HG03097 (cell line): Measurements from ENCODE around the gene P2RY6.
"Not testable (repeated sequence)": the region's sequence is repeated elsewhere in the genome, so short reads cannot be mapped to it uniquely, and the experiment has no call there.

Experiments used
- ATAC-seq: cut with Tn5 transposase; IDR thresholded peaks from one replicate; pipeline ENCODE4 v1.9.1; 2021; ENCODE audit not compliant: unreplicated experiment, low FRiP score

The P2RY6 gene

DNA sequence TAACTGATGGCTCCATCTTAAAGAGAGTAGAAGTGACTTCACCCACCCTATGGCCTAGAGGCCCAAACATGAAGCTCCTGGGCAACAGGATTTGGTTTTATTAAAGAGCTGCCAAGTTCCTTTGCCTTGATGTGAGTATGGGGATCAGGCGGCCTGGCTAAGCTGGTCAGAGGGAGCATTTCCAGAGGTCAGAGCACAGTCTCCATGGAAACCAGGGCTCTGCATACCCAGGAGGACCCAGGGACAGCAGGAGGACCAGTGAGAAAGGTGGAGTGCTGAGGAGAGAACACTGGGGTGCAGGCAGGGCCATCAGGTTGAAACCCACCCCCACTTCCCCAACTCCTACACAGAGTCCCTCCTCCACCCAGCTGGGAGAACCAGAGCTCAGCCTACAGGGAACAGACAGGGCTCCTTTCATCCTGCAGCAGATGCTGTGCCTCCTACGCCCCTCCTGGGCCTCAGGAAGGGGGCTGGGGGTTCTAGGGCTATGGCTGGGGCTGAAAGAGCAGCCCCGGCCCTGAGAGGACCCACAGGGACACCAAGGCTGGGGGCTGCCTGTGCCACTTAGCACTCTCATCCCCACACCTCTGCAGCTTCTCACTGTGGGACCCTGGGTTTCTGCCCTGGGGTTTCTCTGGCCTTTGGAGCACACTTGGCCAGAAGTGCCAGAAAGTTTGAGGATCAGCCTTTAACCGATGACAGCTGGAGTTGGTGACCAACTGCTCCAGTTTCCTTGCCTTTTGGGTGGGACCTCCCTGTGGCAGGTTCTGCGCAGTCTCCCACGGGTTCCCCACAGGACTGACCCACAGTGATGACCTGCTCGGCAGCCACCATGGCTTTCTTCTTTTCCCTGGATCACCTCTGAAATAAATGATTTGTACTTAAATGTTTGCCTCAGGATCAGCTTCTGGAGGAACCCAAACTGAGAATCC lies 13.8 kb upstream of the P2RY6 start:
- no peak for ATAC-seq

DNA sequence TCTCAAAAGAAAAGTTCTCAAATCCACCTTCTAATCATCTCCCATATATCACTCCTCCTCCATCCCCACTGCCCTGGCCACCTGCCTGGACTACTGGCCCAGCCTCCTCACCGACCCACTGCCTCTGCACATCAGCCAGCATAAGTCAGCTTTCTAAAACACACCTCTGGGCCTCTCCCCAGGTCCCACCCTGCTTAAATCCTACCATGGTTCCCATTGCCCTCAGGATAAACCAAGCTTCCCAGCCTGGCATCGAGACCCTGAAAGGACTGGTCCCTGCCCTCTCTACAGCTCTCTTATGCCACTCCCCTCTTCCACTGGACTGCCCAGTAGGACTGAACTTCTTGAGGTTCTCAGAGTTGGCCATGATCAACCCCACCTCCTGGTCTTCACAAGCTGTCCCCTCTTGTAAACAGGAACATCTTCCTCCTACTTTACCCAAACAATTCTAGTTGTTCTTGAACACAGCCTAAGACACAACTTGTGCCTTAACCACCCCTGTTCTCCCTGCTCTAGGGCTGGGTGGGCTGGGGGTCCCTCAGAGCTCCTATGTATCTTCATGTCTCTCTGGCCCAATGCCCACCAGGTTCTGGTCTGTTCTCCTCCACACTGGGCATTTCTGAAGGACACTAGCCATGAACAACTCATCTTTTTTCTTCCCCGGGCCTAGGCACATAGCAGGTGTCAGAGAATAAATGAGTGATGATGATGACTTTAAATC lies 12.6 kb upstream of the P2RY6 start:
- no peak for ATAC-seq

DNA sequence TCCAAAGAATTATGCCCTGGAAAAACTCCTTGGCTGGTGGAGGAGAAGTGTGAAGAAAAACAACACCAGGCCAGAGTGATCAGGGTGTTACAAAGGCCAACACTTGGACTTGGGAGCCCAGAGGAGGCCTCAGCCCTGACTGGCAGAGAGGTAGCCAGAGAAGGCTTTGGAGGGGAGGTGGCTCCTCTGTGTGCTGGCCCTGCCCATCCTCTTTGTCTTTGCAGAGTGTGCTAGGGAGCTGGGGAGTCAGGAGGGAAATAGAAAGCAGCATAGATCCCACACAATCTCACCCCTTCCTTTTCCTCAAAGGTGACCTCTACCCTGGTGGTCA lies 12.0 kb upstream of the P2RY6 start:
- ATAC-seq, result no peak

DNA sequence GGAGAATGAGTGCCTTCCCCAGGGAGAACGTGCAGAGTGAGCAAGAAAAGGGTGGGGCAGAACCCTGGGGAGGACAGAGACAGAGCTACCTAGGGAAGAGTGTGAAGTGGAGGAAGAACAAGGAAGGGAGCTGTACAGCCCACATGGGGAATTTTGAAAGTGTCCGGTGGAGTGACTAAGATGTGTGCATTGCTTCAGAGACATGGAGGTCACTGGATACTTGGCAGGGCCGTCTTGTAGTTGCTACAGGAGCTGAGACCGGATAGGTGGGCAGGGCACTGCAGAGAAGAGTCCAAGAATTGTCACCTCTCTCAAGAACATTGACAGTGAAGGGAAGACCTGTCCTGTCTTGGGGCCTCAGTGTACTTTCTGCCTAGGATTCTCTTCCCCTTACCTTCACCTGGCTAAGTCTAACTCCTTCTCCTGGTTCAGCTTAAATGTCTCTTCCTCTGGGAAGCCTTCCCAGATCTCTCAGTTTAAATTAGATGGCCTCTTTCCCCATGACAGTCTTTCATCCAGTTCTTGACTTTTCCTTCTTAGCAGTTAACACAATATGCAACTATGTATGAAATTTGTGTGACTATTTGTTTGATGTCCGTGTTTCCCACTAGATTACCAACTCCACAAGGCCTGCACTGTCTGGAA lies 9.2 kb upstream of the P2RY6 start:
- ATAC-seq, result no peak

DNA sequence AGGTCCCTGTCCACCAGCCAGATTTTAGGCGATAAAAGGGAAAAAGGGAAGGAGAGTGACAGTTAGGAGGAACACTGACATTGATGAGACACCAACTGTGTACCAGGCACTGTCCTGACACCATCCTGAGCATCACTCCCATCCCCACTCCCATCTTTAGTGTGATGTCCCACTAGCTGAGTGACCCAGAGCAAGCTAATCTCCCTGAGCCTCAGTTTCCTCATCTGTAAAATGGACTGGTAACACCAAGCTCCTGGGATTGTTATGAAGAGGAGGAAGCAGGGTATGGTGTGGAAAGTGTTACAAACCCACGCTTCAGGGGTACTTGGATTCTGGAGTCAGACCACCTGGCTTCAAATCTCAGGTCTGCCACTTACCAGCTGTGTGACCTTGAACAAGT lies 8.5 kb upstream of the P2RY6 start:
- no peak for ATAC-seq

DNA sequence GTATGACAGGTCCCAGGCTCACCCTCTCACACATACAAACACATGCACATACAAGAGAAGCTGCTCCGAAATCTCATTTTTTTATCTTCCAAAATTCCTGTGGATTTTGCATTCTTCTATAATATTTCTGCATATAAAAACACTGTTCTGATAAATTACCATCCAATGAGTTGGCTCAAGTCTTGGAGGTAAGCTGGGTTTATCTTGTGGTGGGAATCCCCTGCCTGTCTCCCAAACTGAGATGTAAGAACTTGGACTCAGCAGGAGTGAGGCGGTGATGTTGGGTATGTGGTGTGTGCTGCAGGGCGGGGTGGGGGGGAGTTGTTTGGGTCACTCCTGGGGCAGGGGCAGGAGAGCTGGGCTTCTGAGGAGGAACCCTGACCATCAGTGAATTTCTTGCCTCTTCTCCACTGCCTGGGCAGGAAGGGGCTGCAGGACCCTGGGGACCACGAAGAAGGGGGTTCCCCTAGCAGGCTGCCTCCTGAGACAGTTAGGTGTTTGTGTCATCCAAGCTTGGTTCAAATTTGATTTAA lies 6.8 kb upstream of the P2RY6 start:
- no peak for ATAC-seq

DNA sequence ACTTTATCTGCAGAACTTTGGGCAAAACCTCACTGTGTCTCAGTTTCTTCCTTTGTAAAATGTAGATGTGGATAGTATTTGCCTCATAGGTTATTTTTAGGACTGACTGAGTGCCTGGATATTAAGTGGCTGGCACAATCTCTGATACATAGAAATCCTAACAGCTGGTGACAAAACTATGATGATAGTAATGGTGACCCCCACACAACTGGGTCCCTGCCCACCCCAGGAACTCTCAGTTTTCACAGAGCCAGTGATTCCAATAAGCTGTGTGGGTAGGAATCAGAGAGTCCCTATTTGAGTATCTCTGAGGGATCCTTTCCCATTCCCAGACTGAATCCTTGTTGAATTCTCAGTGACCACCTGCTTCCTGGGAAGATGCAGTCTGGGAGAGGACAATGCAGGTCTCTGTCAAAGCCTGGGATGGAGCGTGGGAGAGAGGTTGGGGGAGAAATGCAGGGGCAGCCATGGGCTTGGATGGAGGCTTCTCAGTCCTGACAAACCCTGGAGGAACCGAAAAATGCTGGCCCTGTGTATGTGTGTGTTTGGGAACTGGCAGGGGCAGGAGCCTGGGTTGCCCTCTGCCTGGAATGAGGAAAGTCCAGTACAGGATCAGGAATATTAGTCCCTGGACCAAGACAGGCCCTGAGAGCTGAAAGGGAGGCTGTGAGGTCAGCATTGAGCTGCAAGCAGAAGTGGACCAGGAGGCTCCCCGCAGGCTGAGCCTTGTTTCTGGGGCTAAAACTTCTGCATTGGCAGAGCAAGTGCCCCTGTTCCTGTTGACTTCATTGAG lies 6.1 kb upstream of the P2RY6 start:
- ATAC-seq, result no peak

DNA sequence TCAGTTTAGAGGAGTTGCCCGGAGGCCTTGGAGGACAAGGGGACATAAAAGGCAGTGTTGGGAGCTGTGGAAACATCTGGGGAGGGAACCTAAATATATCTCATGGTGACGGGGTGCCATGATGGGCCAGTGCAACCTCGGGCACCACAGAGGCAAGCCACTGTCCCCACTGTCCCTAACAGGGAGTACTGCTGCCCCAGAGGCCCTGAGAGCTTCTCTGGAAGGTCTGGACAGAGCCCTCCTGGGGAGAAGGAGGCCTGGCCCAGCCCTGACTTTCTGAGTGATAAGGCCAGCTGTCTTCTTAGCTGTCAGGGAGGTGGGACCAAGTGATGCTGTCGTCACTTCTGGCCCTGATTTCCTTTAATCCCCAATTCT lies 5.5 kb upstream of the P2RY6 start:
- no peak for ATAC-seq

DNA sequence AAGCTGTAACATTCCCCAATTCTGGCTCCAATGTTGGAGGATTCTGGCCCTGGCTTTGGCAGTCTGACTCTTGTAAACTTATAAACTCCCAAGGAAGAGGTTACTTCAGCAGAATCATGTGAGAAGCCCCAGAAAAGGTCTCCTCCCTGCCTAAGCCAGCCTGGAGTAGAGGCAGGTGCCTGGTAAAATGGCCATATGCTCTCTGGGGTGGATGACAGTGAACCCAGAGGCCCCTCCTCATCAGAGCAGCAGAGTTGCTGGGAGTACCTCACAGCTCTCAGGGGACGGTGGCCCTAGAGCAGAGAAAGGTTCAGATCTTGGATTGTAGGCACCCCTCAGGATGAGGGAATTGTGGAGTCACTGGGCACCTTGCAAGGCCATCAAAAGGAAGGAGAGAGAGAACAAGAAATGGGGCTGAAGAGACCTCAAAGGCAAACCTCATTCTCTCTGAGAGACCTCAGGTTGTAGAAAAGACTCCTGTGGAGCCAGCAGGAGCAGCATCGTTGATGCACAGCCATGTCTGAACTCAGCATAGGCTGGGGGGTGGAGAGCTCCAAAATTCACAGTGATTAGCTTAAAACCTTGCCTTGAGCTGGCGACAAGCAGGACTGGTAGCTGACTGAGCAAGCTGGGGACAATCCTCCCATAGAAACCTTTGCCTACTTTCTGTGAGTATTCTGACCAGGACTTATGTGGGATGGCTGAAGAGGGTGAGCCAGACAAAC lies 4.9 kb upstream of the P2RY6 start:
- ATAC-seq, result no peak

DNA sequence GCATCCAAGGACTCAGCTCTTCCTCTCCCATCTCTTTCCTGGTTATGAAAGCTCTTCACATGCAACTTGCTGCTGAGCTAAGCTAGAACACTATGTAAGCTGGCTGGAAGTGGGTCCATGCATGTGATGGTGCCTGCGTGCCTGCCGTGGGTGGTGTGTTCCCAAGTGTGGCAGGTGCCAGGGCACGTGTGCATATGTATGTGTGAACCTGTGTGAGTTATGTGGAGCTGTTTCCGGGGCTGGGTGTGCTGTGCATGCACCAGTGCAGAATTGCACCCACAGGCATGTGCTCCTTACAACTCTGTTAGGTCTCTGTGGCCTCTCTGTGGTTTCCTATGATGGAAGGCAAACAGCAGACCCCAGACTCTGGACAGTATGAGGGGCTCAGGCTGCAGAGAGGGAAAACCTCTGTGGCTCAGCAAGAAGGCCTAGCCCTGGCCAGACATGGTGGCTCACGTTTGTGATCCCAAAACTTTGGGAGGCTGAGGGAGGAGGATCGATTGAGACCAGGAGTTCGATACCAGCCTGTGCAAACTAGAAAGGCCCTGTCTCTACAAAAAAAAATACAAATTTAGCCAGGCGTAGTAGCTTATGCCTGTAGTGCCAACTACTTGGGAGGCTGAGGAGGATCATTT lies 4.1 kb upstream of the P2RY6 start:
- ATAC-seq, result no peak

DNA sequence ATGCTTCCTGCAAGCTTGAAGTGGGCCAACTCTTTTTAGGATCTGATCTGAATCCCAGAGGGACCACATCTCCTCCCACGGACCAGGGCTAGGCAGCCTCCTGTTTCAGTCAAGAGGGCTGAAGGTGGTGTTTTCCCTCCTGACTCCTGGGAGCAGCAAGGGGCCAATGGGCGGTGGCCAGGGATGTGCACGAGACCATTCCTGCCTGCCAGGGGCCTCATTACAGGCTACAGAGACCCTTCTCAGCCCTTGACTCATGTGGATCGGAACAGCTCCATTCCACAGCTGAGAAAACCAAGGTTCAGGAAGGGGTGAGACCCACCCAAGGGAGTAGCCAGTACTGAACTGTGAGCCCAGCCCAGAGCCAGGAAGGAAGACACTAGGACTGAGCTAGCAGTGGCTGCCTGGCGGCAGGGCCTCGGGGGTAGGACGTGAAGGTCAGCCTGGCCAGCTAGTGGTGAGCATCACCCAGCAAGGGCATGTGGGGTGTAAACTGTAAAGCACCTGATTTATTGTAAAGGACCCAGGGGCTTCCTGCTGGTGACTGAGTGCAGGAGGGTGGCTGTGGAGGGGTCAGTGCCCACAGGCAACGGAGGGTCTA lies 3.4 kb upstream of the P2RY6 start:
- ATAC-seq, result no peak

DNA sequence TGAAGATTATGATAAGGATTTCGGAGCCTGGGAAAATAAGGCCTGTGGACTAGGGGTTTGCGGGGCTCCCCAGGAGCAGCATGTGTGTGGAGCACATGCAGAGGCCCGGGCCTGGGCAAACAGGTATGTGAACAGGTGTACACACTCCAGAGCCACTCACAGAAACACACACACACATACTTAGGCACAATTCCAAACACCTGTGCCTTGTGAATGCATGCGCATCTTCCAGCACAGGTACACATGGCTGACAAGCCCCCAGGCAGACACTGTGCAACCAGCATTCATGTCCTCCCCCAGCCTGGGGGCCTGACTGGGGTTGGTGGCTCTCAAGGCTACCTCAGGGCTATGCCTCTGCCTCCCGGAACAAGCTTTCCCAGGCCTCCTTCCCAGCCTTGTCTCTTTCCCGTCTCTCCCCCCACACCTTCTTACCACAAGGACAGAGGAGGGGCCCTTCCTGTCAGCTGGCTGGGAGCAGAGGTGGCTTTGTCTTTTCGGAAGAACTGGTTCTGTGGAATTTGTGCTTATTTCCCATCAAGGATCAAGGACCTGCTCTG lies 2.6 kb upstream of the P2RY6 start:
- no peak for ATAC-seq

DNA sequence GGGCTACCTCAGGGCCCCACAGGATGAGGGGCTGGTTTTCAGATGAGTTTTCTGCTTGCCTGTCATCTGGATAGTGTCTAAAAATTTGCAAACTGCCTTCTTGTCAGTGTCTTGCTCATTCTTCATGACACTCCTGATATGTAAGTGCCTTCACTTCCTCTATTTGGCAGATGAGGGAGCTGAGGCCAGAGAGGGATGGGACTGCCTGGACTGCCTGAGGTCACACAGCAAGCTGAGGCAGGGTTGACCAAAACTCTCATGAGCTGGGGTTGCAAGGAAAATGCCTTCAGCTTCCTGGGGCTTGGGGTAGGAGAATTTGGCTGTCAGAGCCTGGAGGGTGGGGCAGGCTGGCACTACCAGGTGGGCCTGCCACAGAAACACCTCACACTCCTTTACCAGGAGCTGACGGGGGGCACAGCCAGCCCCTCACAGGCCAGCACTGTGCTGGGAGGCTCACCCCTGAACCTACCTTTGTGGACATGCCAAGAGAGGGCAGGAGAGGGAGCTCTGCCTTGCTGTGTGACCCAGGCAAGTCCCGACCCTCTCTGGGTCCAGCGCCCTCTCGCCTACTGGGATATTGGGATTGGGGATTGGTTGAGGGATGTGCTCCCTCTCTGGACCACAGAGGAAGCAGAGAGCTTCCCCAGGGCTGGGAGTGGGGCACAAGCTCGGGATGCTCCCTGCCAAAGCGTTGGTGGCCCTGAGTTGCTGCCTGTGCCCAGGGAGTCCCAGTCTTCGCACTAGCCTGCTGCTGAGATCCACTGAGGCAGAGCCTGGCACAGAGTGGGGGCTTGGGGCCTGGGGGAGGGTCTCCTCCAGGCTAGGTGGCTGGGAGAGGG lies 1.9 kb upstream of the P2RY6 start:
- no peak for ATAC-seq

DNA sequence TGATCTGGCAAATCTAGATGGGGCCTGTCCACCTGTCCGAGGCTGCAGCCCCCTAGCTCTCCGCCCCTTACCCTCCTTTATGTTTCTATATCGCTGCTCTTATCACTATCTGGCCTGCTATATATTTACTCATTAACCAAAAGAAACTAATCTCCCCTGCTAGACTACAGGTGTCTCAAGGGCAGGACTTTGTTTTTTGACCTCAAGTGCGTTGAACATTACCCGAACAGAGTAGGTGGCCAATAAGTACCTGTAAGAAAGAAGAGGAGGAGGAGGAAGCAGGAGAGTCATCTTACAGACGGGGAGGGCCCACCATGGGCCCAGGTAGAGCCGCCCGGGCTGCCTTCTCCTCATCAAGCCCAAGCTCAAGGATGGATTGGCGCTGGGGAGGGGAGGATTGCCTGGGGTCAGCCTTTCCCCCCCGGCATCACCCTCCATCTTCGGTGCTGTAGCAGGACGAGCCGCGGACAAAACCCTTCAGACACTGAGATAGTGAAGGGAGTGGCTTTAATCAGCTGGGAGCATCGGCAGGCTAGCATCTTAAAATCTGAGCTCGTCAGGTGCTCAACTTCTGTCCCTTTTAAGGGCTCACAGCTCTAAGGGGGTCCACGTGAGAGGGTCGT lies 1.2 kb upstream of the P2RY6 start:
- ATAC-seq, result no peak

DNA sequence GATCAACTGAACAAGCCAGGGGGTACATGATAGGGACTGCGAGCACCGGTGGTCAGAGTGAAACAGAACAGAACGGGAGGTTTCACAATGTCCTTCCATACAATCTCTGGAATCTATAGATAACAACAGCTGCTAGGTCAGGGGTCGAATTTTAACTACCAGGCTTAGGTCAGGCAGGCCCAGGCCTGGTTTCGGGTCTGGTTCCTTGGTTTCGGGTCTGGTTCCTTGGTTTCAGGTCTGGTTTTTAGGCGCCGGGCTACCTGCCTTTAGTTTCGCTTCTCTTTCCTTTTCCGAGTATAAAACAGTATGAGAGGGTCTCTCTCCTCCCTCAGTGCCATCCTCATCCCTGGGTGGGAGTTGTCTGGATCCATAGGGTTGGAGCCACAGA lies 666 bp upstream of the P2RY6 start:
- ATAC-seq, result not testable (repeated sequence)

DNA sequence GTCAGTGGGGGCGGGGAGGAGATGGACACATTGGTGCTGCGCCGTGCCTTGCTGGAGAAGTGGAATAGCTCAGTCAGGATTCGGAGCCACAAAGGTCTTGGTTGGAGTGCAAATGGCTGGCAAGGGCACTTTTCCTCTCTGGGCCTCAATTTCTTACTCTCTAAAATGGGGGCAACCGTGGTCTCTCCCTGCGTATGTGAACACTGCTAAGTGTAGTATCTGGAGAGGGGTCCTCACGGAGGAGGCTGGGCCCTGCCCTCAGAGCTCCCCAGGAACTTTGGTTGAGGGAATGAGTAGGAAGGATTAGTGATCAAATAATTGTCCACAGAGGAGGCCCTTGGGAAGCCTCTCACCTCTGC lies 521 bp downstream of the P2RY6 start:
- ATAC-seq, result no peak

DNA sequence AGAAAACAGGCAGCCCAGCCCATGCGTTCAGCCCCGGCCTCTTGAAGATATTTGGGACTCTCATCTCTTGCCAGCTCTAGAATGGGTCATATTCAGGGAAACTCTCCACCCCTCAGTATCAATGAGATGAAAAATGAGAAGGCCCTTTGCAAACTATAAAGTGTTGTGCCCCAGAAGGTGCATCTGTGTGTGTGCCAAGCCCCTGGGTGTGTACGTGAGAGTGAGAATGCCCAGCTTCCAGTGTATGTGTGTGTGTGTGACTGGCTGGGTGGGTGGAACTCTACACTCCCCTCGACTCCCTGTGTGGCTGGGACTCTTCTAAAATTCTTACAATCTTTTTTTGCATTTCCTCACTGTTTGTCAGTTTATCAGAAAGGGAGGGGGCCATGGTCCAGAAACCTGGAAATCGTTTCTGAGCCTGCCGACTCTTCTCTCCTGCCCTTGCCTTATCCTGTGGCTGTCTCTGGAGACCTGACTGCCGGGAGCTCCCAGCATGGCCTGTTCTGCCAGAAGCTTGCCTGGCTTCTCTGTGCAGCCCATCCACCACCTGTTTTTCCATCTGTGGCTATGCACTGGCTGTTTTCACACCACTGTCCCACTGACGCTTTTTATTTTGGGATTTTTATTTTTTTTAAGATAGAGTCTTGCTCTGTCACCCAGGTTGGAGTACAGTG lies 1.2 kb downstream of the P2RY6 start:
- no peak for ATAC-seq
